Measurements from ENCODE around the gene RPEL1.
"Not testable (repeated sequence)": the region's sequence is repeated elsewhere in the genome, so short reads cannot be mapped to it uniquely, and the experiment has no call there.

RPEL1 gene

GRCh38 chr10:103256613-103257012 lies 10.9 kb downstream of the RPEL1 start:
- FAIRE-seq (no peak), DNase-seq (ENCODE audit: insufficient read length, low spot score) (no peak)

GRCh38 chr10:103257812-103258211 lies 12.1 kb downstream of the RPEL1 start:
- FAIRE-seq (no peak), DNase-seq (ENCODE audit: insufficient read length, low spot score) (no peak)
- TF ChIP-seq, protein P1, sequence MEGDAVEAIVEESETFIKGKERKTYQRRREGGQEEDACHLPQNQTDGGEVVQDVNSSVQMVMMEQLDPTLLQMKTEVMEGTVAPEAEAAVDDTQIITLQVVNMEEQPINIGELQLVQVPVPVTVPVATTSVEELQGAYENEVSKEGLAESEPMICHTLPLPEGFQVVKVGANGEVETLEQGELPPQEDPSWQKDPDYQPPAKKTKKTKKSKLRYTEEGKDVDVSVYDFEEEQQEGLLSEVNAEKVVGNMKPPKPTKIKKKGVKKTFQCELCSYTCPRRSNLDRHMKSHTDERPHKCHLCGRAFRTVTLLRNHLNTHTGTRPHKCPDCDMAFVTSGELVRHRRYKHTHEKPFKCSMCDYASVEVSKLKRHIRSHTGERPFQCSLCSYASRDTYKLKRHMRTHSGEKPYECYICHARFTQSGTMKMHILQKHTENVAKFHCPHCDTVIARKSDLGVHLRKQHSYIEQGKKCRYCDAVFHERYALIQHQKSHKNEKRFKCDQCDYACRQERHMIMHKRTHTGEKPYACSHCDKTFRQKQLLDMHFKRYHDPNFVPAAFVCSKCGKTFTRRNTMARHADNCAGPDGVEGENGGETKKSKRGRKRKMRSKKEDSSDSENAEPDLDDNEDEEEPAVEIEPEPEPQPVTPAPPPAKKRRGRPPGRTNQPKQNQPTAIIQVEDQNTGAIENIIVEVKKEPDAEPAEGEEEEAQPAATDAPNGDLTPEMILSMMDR (IDR thresholded peaks at IDR 0.05; ENCODE audit: insufficient read depth, missing control alignments): no peak

More at GRCh38 chr10:103256613-103257012, 10.9 kb downstream of the RPEL1 start:
- TF ChIP-seq, protein P1 (IDR thresholded peaks at IDR 0.05; ENCODE audit: insufficient read depth, missing control alignments): no peak

DNA sequence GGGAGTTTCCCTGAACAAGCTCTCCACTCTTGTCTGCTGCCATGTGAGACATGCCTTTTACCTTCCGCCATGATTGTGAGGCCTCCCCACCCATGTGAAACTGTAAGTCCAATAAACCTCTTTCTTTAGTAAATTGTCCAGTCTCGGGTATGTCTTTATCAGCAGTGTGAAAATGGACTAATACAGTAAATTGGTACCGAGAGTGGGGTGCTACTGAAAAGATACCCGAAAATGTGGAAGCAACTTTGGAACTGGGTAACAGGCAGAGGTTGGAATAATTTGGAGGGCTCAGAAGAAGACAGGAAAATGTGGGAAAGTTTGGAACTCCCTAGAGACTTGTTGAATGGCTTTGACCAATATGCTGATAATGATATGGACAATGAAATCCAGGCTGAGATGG lies 13.2 kb downstream of the RPEL1 start:
- DNase-seq (ENCODE audit: insufficient read length, low spot score); FAIRE-seq: not testable (repeated sequence)

- FAIRE-seq (no peak), DNase-seq (ENCODE audit: insufficient read length, low spot score) (no peak)
- TF ChIP-seq, protein P1 (IDR thresholded peaks at IDR 0.05; ENCODE audit: insufficient read depth, missing control alignments): no peak
Observed at GRCh38 chr10:103259989-103260388, 14.3 kb downstream of the RPEL1 start.

GRCh38 chr10:103262229-103262628 lies 16.5 kb downstream of the RPEL1 start:
- FAIRE-seq (no peak), DNase-seq (ENCODE audit: insufficient read length, low spot score) (no peak)
- TF ChIP-seq, protein P1 (IDR thresholded peaks at IDR 0.05; ENCODE audit: insufficient read depth, missing control alignments): no peak

GRCh38 chr10:103265717-103266329 lies 20.1 kb downstream of the RPEL1 start:
- TF ChIP-seq, protein P1 (IDR thresholded peaks at IDR 0.05; ENCODE audit: insufficient read depth, missing control alignments): no peak
- DNase-seq (ENCODE audit: insufficient read length, low spot score) (no peak), FAIRE-seq (no peak)

DNA sequence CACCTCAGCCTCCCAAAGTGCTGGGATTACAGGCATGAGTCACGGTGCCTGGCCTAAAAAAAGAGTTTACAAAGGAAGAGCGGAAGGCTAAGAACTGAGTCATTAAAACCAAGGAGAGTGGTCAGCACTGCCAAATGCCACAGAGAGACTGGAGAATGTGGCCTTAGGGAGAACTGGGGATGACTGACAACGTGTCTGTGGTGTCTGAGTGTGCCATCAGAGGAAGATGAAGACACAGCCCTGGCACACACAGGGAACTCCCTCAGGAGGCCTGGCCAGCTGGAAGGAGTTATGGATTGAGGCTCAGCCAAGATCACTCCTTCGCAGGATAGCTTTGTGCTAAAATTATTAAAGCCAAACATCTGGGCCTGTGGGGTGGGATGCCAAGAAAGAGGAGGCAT lies 27.4 kb downstream of the RPEL1 start:
- TF ChIP-seq, protein P1 (IDR thresholded peaks at IDR 0.05; ENCODE audit: insufficient read depth, missing control alignments): no peak
- FAIRE-seq (no peak), DNase-seq (ENCODE audit: insufficient read length, low spot score) (no peak)
